Smooth muscle cell (in vitro differentiated cells): ENCODE measurements around the gene GGA1. TPM values are rescaled to one million over a fixed set of nuclear protein-coding genes. Genes with fewer than 3 reads are reported as not detected.

ENCODE experiments used
- DNase-seq: peaks from one replicate; lab custom pipeline; 2025; ENCODE audit not compliant: unreplicated experiment; lab: John Stamatoyannopoulos, UW
- H2AFZ ChIP-seq: fragments of 200-600 bp; sonication (generic); 2 replicates; pipeline ENCODE4 v1.6.0; 2016; ENCODE audit warnings: antibody characterized with exemption, low read depth, mild to moderate bottlenecking
- H3F3A ChIP-seq: fragments of 200-600 bp; sonication (generic); 2 replicates; pipeline ENCODE4 v1.6.0; 2017; ENCODE audit warnings: antibody characterized with exemption, low read depth
- H3K27ac ChIP-seq: fragments of 200-600 bp; sonication (generic); 2 replicates; pipeline ENCODE4 v1.5.1; 2016; ENCODE audit warnings: low read depth, mild to moderate bottlenecking
- H3K27me3 ChIP-seq: fragments of 200-600 bp; sonication (generic); 2 replicates; pipeline ENCODE4 v1.6.1; 2016; ENCODE audit warnings: low read depth, mild to moderate bottlenecking
- H3K36me3 ChIP-seq: fragments of 200-600 bp; sonication (generic); 2 replicates; pipeline ENCODE4 v1.5.1; 2016; ENCODE audit warnings: low read depth
- H3K4me1 ChIP-seq: fragments of 200-600 bp; sonication (generic); 2 replicates; pipeline ENCODE4 v1.5.1; 2016; ENCODE audit warnings: low read depth
- H3K4me2 ChIP-seq: fragments of 200-600 bp; sonication (generic); 2 replicates; pipeline ENCODE4 v1.6.0; 2016; ENCODE audit warnings: mild to moderate bottlenecking
- H3K4me3 ChIP-seq: fragments of 200-600 bp; sonication (generic); 2 replicates; pipeline ENCODE4 v1.5.1; 2016; ENCODE audit warnings: mild to moderate bottlenecking
- H3K79me2 ChIP-seq: fragments of 200-600 bp; sonication (generic); 2 replicates; pipeline ENCODE4 v1.6.0; 2016; ENCODE audit warnings: low read depth, mild to moderate bottlenecking
- H3K9ac ChIP-seq: fragments of 200-600 bp; sonication (generic); 2 replicates; pipeline ENCODE4 v1.6.0; 2016; ENCODE audit warnings: low read depth
- H3K9me3 ChIP-seq: fragments of 200-600 bp; sonication (generic); replicated peaks from 2 replicates; pipeline ENCODE4 v1.5.1; 2016; ENCODE audit warnings: low read depth
- H4K20me1 ChIP-seq: fragments of 200-600 bp; sonication (generic); 2 replicates; pipeline ENCODE4 v1.6.0; 2016; ENCODE audit warnings: low read depth
- WGBS: methylation state at CpG from one replicate; pipeline ENCODE4 v1.1.7; 2016; ENCODE audit warnings: low lambda C conversion rate; 5-methylcytosine and 5-hydroxymethylcytosine counted together
- polyA plus RNA-seq: library from polyadenylated mRNA; unstranded; fragments of >200 nt; fragmentation: Nextera tagmentation; extraction: Ambion mirVana; gene quantifications from 2 replicates; pipeline ENCODE4 v1.2.1, GENCODE V29; 2016
- total RNA-seq: library from RNA; depleted of rRNA; stranded (reverse); fragments of >200 nt; gene quantifications from 2 replicates; pipeline ENCODE4 v1.2.3, GENCODE V29; 2014
- TF ChIP-seq, protein P1 (sequence below): fragments of 200-600 bp; sonication (generic); IDR thresholded peaks from 2 replicates; pipeline ENCODE4 v1.5.1; 2017; ENCODE audit warnings: borderline replicate concordance, mild to moderate bottlenecking, antibody characterized with exemption; ENCODE audit not compliant: insufficient read depth, poor library complexity, severe bottlenecking

Gene GGA1
- total and polyA plus RNA-seq, 2 experiments from 2014 or later, result 15.6 to 44.0 TPM

GRCh38 chr22:37657590-37658132 is 49.0 kb downstream of the GGA1 start:
- WGBS, result 18% methylated on average over 6 of the region's 6 CpGs
- no peak for DNase-seq

DNA sequence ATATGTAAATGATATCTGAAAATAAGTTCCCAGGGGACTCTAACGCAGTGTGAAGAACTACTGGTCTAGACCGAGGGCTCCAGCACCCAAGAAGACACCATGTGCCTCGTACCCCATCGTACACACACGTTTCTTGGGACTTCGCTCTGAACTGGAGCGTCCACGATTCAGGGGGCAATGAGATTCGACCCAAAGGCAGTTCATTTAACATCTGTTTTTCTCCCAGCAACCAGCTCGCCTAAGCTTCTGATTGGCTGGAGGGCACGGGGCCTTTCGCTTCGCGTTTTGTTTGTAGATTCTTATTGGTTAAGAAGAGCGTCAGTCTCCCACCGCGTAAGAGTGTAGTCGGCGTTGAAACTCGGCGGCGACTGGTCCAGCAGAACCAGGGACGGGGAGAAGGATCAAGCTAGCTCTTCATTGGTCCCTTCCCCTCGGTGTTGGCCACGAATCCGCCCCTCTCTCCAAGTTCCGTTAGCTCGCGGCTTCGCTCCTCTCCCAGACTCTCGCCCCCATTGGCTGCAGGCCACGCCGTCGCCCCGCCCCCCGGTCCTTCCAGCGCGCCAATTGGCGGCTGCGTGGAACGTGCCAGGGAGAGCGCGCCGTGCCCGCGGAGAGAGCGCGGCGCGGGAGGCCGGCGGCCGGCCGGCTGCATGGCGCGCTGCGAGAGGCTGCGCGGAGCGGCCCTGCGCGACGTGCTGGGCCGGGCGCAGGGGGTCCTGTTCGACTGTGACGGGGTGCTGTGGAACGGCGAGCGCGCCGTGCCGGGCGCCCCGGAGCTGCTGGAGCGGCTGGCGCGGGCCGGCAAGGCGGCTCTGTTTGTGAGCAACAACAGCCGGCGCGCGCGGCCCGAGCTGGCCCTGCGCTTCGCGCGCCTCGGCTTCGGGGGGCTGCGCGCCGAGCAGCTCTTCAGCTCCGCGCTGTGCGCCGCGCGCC is 49.8 kb downstream of the GGA1 start, which contains the start of gene PDXP:
TSS of gene PDXP (plus strand) at position 591 of the 933 bp plus-strand sequence. CDS start at position 651, 60 bp downstream.
- no peaks in the 10 kb centered on the region for H3F3A ChIP-seq
- H4K20me1 ChIP-seq, result peaks cover 28% of the 10 kb centered on the region
- H3K9ac ChIP-seq, result peak within 1 kb of the TSS; percentile 29
- H3K36me3 ChIP-seq, result no peaks in the 10 kb centered on the region
- H3K9me3 ChIP-seq, result no peaks in the 10 kb centered on the region
- H2AFZ ChIP-seq, result no peak within 1 kb of the TSS
- peak within 1 kb of the TSS; percentile 58 for H3K4me3 ChIP-seq
- peak within 1 kb of the TSS; percentile 76 for H3K27ac ChIP-seq
- TF ChIP-seq, protein P1, sequence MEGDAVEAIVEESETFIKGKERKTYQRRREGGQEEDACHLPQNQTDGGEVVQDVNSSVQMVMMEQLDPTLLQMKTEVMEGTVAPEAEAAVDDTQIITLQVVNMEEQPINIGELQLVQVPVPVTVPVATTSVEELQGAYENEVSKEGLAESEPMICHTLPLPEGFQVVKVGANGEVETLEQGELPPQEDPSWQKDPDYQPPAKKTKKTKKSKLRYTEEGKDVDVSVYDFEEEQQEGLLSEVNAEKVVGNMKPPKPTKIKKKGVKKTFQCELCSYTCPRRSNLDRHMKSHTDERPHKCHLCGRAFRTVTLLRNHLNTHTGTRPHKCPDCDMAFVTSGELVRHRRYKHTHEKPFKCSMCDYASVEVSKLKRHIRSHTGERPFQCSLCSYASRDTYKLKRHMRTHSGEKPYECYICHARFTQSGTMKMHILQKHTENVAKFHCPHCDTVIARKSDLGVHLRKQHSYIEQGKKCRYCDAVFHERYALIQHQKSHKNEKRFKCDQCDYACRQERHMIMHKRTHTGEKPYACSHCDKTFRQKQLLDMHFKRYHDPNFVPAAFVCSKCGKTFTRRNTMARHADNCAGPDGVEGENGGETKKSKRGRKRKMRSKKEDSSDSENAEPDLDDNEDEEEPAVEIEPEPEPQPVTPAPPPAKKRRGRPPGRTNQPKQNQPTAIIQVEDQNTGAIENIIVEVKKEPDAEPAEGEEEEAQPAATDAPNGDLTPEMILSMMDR, result no peak
- peaks cover 25% of the 10 kb centered on the region for H3K79me2 ChIP-seq
- no peaks in the 10 kb centered on the region for H3K27me3 ChIP-seq
- peak within 1 kb of the TSS; percentile 94 for H3K4me2 ChIP-seq
- H3K4me1 ChIP-seq, result peaks cover 12% of the 10 kb centered on the region
- peak; percentile 95 for DNase-seq
- under 1% methylated on average over 89 of the region's 101 CpGs for WGBS

More at GRCh38 chr22:37657590-37658132, 49.0 kb downstream of the GGA1 start:
- Histone ChIP-seq H3F3A (no peaks in the 10 kb centered on the region), H3K27me3 (no peaks in the 10 kb centered on the region), H3K4me3 (peak overlapping the region; percentile 58), H3K27ac (peak overlapping the region; percentile 76), H3K36me3 (no peaks in the 10 kb centered on the region), H3K79me2 (peaks cover 23% of the 10 kb centered on the region), H3K9ac (peak overlapping the region; percentile 29), H4K20me1 (peaks cover 27% of the 10 kb centered on the region), H3K4me2 (peak overlapping the region; percentile 92), H2AFZ (no peak overlapping the region), H3K4me1 (peaks cover 12% of the 10 kb centered on the region), H3K9me3 (no peaks in the 10 kb centered on the region)
- TF ChIP-seq, protein P1, result no peak

DNA sequence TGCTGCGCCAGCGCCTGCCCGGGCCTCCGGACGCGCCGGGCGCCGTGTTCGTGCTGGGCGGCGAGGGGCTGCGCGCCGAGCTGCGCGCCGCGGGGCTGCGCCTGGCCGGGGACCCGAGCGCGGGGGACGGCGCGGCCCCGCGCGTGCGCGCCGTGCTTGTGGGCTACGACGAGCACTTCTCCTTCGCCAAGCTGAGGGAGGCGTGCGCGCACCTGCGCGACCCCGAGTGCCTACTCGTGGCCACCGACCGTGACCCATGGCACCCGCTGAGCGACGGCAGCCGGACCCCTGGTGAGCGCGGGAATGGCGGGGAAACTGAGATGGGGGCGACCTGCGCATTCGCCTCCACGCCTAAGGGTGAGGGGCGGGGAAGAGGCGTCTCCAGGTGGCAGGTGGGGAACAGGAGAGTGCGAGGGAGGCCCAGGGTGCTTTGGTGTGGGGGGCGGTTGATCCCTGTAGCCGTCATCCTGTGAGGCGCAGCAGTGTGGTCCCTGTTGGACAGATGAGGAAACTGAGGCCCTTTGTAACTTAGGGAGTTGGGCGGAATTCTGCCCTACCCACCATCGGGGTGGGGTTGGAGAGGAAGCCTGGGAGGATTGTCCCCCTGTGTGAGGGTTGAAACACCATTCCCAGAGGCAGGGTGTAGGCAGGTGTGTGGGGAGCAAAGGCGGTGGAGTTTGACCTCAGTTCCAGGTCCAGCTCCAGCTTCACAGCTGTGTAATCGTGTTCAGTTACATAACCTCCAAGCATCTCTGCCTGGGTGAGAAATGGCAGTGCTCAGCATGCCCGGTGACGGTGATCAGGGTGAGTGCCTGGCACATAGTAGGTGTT is 50.6 kb downstream of the GGA1 start:
- peaks cover 30% of the 10 kb centered on the region for H3K79me2 ChIP-seq
- 7% methylated on average over 53 of the region's 68 CpGs for WGBS
- no peak overlapping the region for H3K27ac ChIP-seq
- H3K4me3 ChIP-seq, result peak overlapping the region; percentile 58
- H3K4me2 ChIP-seq, result peak overlapping the region; percentile 94
- DNase-seq, result no peak
- H3K9ac ChIP-seq, result no peak overlapping the region
- TF ChIP-seq, protein P1, result no peak
- no peaks in the 10 kb centered on the region for H3F3A ChIP-seq
- no peak overlapping the region for H2AFZ ChIP-seq
- H3K27me3 ChIP-seq, result no peaks in the 10 kb centered on the region
- peaks cover 34% of the 10 kb centered on the region for H4K20me1 ChIP-seq
- no peaks in the 10 kb centered on the region for H3K36me3 ChIP-seq
- H3K4me1 ChIP-seq, result peaks cover 12% of the 10 kb centered on the region
- H3K9me3 ChIP-seq, result no peaks in the 10 kb centered on the region
